NCI-H1694 (cell line): ENCODE data around the gene AGBL4.

ENCODE experiments used
- DNase-seq: peaks from one replicate; lab custom pipeline; 2025; lab: John Stamatoyannopoulos, UW

AGBL4 gene

GRCh38 chr1:48681476-48682305 is 1342.1 kb downstream of the AGBL4 start:
- no peak for DNase-seq

- no peak for DNase-seq
These were observed 1343.2 kb downstream of the AGBL4 start for GRCh38 chr1:48680411-48681035.

GRCh38 chr1:48679859-48680258 is 1343.9 kb downstream of the AGBL4 start:
- DNase-seq = no peak

- no peak for DNase-seq
These were observed 1344.8 kb downstream of the AGBL4 start for GRCh38 chr1:48678710-48679505.

GRCh38 chr1:48677306-48678287 is 1346.2 kb downstream of the AGBL4 start:
- peak; percentile 75 for DNase-seq

GRCh38 chr1:48676822-48677221 is 1346.9 kb downstream of the AGBL4 start:
- no peak for DNase-seq

- no peak for DNase-seq
These were observed 1347.4 kb downstream of the AGBL4 start for GRCh38 chr1:48676376-48676775.

- no peak for DNase-seq
These were observed 1348.5 kb downstream of the AGBL4 start for GRCh38 chr1:48675251-48675650.

- DNase-seq = no peak
These were observed 1349.1 kb downstream of the AGBL4 start for GRCh38 chr1:48674641-48675040.

GRCh38 chr1:48673332-48674105 is 1350.2 kb downstream of the AGBL4 start:
- DNase-seq = no peak

GRCh38 chr1:48671578-48671977 is 1352.2 kb downstream of the AGBL4 start:
- no peak for DNase-seq

GRCh38 chr1:48670234-48671020 is 1353.3 kb downstream of the AGBL4 start:
- DNase-seq = no peak

- DNase-seq = no peak
These were observed 1355.4 kb downstream of the AGBL4 start for GRCh38 chr1:48668339-48668738.

- no peak for DNase-seq
These were observed 1356.0 kb downstream of the AGBL4 start for GRCh38 chr1:48667782-48668181.

GRCh38 chr1:48665708-48666407 is 1357.9 kb downstream of the AGBL4 start:
- no peak for DNase-seq

GRCh38 chr1:48661726-48662463 is 1361.9 kb downstream of the AGBL4 start:
- DNase-seq = peak; percentile 83

- DNase-seq = no peak
These were observed 1364.0 kb downstream of the AGBL4 start for GRCh38 chr1:48659801-48660200.

GRCh38 chr1:48657413-48657812 is 1366.3 kb downstream of the AGBL4 start:
- no peak for DNase-seq
